CD4-positive, alpha-beta T cell (primary cell): ENCODE measurements around the gene RLBP1. TPM values are rescaled to one million over a fixed set of nuclear protein-coding genes. Genes with fewer than 3 reads are reported as not detected.
A peak's percentile ranks its signal among the peaks of the same experiment; 100 is the strongest.

Experiments used
- ATAC-seq: fragments of 200-7000 bp; cut with Tn5 transposase; one replicate; pipeline ENCODE4 v1.10.0; 2022; ENCODE audit warnings: mild to moderate bottlenecking; ENCODE audit not compliant: poor library complexity
- CTCF ChIA-PET: fragments of 350-600 bp; sonication (Branson Sonifier 250); formaldehyde crosslinking; loops from one replicate; lab custom pipeline; 2021; ENCODE audit warnings: antibody characterized with exemption, inconsistent platforms; lab: Charles Lee
- POLR2A ChIA-PET: fragments of 350-600 bp; sonication (Branson Sonifier 250); formaldehyde crosslinking; loops from one replicate; lab custom pipeline; 2021; ENCODE audit warnings: antibody characterized with exemption, inconsistent platforms; lab: Charles Lee
- DNase-seq, 14 experiments: peaks; one replicate each; pipeline ENCODE4 v3.0.0-alpha.2; 2013 to 2020; ENCODE audit warnings: mixed read lengths in 2 of 14
- H3K27ac ChIP-seq, 2 donors: one replicate each; pipeline versions ENCODE4 v1.5.1 to v1.7.0; 2013; ENCODE audit warnings: low read length in 2 of 2, low read depth in 1 of 2, mild to moderate bottlenecking in 1 of 2
- H3K27me3 ChIP-seq, 2 experiments: 1 replicate in 1 of 2; 2 replicates in 1 of 2; pipeline versions ENCODE4 v1.6.1 to v1.7.0; 2013; ENCODE audit warnings: low read length in 2 of 2, control low read depth in 1 of 2, mild to moderate bottlenecking in 1 of 2, moderate library complexity in 1 of 2; ENCODE audit not compliant: insufficient read depth in 2 of 2, control insufficient read depth in 1 of 2
- H3K36me3 ChIP-seq: one replicate; pipeline ENCODE4 v1.6.1; 2013; ENCODE audit warnings: low read length, control low read depth; ENCODE audit not compliant: insufficient read depth
- H3K4me1 ChIP-seq: one replicate; pipeline ENCODE4 v1.6.1; 2013; ENCODE audit warnings: low read length, control low read depth; ENCODE audit not compliant: insufficient read depth
- H3K4me3 ChIP-seq: one replicate; pipeline ENCODE4 v1.5.1; 2013; ENCODE audit warnings: mild to moderate bottlenecking, low read length, moderate library complexity
- H3K9me3 ChIP-seq, 2 experiments: 1 replicate in 1 of 2; 2 replicates in 1 of 2; pipeline versions ENCODE4 v1.6.1 to v1.7.0; 2013; ENCODE audit warnings: low read length in 2 of 2, mild to moderate bottlenecking in 2 of 2, control low read depth in 1 of 2, moderate library complexity in 1 of 2; ENCODE audit not compliant: control insufficient read depth in 1 of 2, insufficient read depth in 1 of 2
- H3K27ac Mint-ChIP-seq: one replicate; pipeline ENCODE4 v1.8.0; 2020; ENCODE audit warnings: mixed read lengths
- H3K27me3 Mint-ChIP-seq: one replicate; pipeline ENCODE4 v1.8.0; 2021; ENCODE audit warnings: mixed read lengths
- H3K36me3 Mint-ChIP-seq: one replicate; pipeline ENCODE4 v1.8.0; 2021; ENCODE audit warnings: low read depth, mixed read lengths
- H3K4me1 Mint-ChIP-seq: one replicate; pipeline ENCODE4 v1.8.0; 2021; ENCODE audit warnings: low read depth, mixed read lengths
- H3K4me3 Mint-ChIP-seq: one replicate; pipeline ENCODE4 v1.8.0; 2020; ENCODE audit warnings: mild to moderate bottlenecking, mixed read lengths
- H3K9me3 Mint-ChIP-seq: one replicate; pipeline ENCODE4 v1.8.0; 2020; ENCODE audit warnings: mixed read lengths
- intact Hi-C, 2 experiments: fragments of 100-400 bp; cut with DNase I in 1 of 2; cut with micrococcal nuclease in 1 of 2; formaldehyde crosslinking; loops; one replicate each; pipeline versions ENCODE4 v1.15.1 to v1.9.0; 2023 to 2025; cut with DNase I, micrococcal nuclease
- total RNA-seq, 174 experiments: library from RNA in 2 of 174; stranded (reverse) in 2 of 174; gene quantifications; one replicate each; pipeline ENCODE4 v1.2.3 and lab custom pipeline; 2021 to 2026
- TF ChIP-seq, protein P1 (sequence below): fragments of 200-600 bp; IDR thresholded peaks from one replicate; pipeline ENCODE4 v1.8.0; 2022; ENCODE audit warnings: antibody characterized with exemption, mild to moderate bottlenecking

The RLBP1 gene
- total RNA-seq, 2 experiments from 2014 or later: not detected

DNA sequence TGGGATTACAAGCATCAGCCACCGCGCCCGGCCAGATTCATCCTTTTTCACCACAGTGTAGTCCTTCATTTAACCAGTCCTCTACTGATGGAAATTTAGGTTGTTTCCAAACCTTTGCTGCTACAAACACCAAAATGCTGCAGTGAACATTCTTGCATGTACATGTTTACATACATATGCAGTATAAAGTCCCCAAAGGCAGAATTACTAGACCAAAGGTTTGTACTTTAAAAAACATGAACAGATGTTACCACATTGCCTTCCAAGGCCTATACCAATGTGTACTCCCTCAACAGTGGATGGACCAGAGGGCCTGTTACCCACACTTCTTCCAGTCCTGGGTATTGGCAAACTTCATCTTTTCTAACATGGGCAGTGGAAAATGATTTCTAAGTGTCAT is 51.0 kb downstream of the RLBP1 start:
- Histone ChIP-seq H3K36me3 (peaks cover 9% of the 10 kb centered on the region), H3K27me3 (no peaks in the 10 kb centered on the region), H3K27ac (no peak overlapping the region), H3K4me1 (peaks cover 3% of the 10 kb centered on the region), H3K9me3 (no peaks in the 10 kb centered on the region), H3K4me3 (no peak overlapping the region)
- Mint-ChIP-seq H3K9me3 (no peaks in the 10 kb centered on the region), H3K4me3 (no peak overlapping the region), H3K27me3 (no peaks in the 10 kb centered on the region), H3K36me3 (peaks cover 16% of the 10 kb centered on the region), H3K4me1 (no peaks in the 10 kb centered on the region), H3K27ac (no peak overlapping the region)
- ATAC-seq (no peak), DNase-seq (no peak)
- intact Hi-C loops: loop anchor here in 1 of 2 experiments (10.0 kb wide), 1 partner anchor 546 kb away; the partner anchor contains the start of gene AEN
- CTCF ChIA-PET: interaction anchor here (2.7 kb wide), 1 partner anchor 112 kb away, joined by 16 read pairs; no protein-coding TSS in a partner anchor
- TF ChIP-seq, protein P1, sequence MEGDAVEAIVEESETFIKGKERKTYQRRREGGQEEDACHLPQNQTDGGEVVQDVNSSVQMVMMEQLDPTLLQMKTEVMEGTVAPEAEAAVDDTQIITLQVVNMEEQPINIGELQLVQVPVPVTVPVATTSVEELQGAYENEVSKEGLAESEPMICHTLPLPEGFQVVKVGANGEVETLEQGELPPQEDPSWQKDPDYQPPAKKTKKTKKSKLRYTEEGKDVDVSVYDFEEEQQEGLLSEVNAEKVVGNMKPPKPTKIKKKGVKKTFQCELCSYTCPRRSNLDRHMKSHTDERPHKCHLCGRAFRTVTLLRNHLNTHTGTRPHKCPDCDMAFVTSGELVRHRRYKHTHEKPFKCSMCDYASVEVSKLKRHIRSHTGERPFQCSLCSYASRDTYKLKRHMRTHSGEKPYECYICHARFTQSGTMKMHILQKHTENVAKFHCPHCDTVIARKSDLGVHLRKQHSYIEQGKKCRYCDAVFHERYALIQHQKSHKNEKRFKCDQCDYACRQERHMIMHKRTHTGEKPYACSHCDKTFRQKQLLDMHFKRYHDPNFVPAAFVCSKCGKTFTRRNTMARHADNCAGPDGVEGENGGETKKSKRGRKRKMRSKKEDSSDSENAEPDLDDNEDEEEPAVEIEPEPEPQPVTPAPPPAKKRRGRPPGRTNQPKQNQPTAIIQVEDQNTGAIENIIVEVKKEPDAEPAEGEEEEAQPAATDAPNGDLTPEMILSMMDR: no peak
- POLR2A ChIA-PET: no interaction called here

DNA sequence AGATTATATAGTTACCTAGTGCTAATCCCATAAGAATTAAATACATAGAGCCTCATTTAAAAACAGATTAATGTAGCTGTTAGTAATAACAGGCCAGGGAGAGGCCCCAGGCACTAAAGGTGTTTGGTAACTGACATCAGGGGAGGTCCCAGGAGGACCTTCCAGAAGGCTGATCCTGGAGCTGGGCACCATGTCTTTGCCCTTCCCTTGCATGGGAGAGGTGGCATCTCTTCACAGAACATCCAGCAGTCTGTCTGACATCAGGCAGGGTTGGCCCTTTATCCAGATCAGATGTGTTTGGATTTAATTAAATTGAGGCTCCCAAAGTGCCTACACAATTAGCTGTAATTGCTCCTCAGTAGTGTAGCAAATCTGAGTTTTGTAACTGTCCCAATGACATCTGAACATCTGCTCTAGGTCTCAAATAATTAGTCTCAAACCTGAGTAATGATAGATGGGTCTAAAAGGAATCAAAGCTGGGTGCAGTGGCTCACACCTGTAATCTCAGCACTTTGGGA is 53.0 kb downstream of the RLBP1 start:
- DNase-seq (no peak), ATAC-seq (no peak)
- no peak overlapping the region for H3K4me3 Mint-ChIP-seq
- Histone ChIP-seq H3K9me3 (no peaks in the 10 kb centered on the region), H3K4me3 (no peak overlapping the region), H3K36me3 (peaks cover 17% of the 10 kb centered on the region), H3K4me1 (peaks cover 3% of the 10 kb centered on the region), H3K27ac (no peak overlapping the region), H3K27me3 (no peaks in the 10 kb centered on the region)
- no peaks in the 10 kb centered on the region for H3K27me3 Mint-ChIP-seq
- ChIA-PET CTCF (interaction anchor here (0.8 to 1.7 kb wide), 3 partner anchors 10 to 111 kb away, joined by 3 to 8 read pairs (median 3); no protein-coding TSS in a partner anchor), POLR2A (interaction anchor here (0.9 kb wide), 1 partner anchor 80 kb away, joined by 3 read pairs; the partner anchor contains the start of gene ABHD2)
- H3K4me1 Mint-ChIP-seq: no peaks in the 10 kb centered on the region
- TF ChIP-seq, protein P1: no peak
- intact Hi-C loops: no loop called here
- H3K36me3 Mint-ChIP-seq: peaks cover 15% of the 10 kb centered on the region
- H3K9me3 Mint-ChIP-seq: no peaks in the 10 kb centered on the region
- H3K27ac Mint-ChIP-seq: no peak overlapping the region

DNA sequence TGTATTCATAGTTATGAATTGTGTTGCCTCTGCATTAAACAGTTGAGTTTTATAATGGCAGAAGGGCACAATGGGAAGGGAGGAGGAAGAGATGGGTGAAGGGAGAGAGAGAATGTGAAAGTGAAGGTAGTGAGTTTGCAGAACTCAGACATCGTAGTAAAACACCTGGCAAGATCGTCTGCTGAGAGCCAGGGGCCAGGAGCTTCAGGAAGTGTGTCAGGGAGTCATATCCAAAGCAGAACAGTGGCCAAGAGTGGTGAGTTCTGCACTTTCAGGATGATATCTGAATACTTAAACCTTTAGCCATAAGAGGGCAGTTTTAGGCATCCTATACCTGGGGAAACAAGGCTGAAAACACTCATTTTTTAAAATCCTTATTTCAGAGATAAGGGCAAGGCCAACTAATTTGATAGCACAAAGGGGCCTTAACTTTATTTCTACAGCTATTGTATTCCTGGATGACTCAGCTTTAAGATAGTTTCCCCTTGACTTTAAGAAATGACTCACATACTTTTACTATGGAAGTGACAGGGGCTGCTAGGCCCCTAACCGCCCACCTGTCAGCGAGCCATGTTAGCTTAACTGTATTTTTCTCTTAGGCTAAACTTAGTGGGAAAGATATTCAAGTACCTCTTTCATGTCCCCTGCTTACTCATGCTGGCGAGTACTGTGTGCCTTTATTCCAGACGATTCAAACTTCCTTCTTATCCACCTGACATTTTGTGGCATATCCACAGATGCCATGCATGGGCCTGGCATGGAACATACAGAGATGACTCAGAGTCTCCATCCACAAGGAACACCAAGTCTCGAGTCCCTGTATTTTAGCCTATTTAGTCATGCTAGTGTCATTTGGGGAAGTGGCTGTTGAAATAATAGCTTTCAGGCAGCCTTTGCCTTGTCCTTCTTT is 53.9 kb downstream of the RLBP1 start:
- CTCF ChIA-PET: interaction anchor here (0.8 to 1.7 kb wide), 4 partner anchors 10 to 110 kb away, joined by 3 to 8 read pairs (median 4); no protein-coding TSS in a partner anchor

More for the DNA sequence above, 53.9 kb downstream of the RLBP1 start:
- POLR2A ChIA-PET: no interaction called here
- Mint-ChIP-seq H3K9me3 (no peaks in the 10 kb centered on the region), H3K4me3 (no peak overlapping the region), H3K36me3 (peaks cover 23% of the 10 kb centered on the region), H3K27me3 (no peaks in the 10 kb centered on the region), H3K27ac (peak overlapping the region; percentile 16), H3K4me1 (no peaks in the 10 kb centered on the region)
- H3K27ac ChIP-seq: no peak overlapping the region
- ATAC-seq (no peak), DNase-seq (peak in 2 of 14 experiments; percentile 34 to 46)
- H3K4me3 ChIP-seq: no peak overlapping the region
- peaks cover 3% of the 10 kb centered on the region for H3K4me1 ChIP-seq
- H3K9me3 ChIP-seq: no peaks in the 10 kb centered on the region
- H3K36me3 ChIP-seq: peaks cover 13% of the 10 kb centered on the region
- no peaks in the 10 kb centered on the region for H3K27me3 ChIP-seq
- intact Hi-C loops: no loop called here
- TF ChIP-seq, protein P1: no peak
